AG08395 (cell line): ENCODE measurements around the gene DDX3Y.

ENCODE experiments used
- DNase-seq: peaks from one replicate; pipeline ENCODE4 v3.0.0; 2012; ENCODE audit warnings: mixed read lengths, low spot score

Gene DDX3Y

GRCh38 chrY:12904618-12905516 lies at the start of gene DDX3Y:
TSS of gene DDX3Y (plus strand) at chrY:12904868. CDS start at chrY:12904937, 69 bp downstream.
- peak; percentile 0 for DNase-seq

GRCh38 chrY:12855791-12856275 lies 48.8 kb upstream of the DDX3Y start:
- DNase-seq: no peak

- no peak for DNase-seq
These were observed 36.7 kb upstream of the DDX3Y start for GRCh38 chrY:12867960-12868359.

DNA sequence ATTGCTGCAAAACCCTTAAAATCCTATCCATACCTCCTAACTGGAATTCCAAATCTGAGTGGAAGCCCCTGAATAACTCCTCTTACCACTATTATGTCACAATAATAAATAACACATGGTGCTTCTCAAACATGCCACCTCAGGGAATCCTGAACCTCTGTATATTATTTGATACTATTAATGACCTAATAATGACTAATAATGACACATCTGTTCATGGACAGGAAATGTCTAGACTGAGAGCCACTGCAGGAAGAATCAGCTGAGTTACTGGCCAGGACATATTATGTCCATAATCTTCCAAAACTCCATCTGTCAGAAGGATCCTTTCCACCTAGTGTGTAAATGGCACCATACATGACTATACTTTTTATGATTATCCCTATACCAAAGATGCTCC lies 7.7 kb upstream of the DDX3Y start:
- DNase-seq: no peak

DNA sequence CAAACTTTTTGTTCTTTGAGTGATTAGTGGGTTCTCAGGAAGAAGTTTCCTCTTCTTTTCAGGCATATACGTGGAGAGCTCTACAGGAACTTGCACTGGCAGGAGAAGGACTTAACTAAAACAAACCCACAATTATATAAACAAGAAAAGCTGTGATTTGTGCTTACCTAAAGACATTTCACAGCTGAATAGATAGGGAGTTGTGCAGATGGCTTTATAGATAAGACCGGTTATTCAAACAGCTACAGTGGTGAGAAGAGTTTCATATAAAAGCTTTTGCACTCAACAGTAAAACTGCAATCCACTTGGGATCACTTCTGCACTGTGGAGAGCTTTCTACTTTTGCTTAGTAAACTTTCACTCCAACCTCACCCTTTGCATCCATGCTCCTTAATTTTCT lies 6.1 kb upstream of the DDX3Y start:
- DNase-seq: no peak

- no peak for DNase-seq
These were observed 827 bp downstream of the DDX3Y start for GRCh38 chrY:12905517-12905872.

- DNase-seq: no peak
These were observed 1.2 kb downstream of the DDX3Y start for GRCh38 chrY:12905895-12906294.

- DNase-seq: no peak
These were observed 8.9 kb downstream of the DDX3Y start for GRCh38 chrY:12913541-12913940.

DNA sequence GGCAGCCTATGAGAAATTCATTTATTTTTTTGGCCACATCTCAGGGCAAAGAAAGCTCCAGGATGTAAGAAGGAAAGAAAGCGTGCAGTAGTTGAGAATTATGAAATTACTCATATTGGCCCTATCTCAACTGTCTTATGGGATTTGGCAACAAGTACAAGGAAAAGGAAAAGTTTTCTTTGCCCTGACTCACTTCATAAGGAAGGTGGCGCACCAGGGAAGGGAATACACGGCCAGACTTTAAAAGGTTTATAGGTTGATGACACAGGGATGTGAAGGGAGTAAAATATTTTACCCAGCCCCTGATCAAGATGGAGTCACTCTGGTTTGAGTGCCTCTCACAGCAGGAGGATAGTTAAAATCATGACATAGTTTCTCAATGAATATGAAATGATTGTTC lies 23.4 kb downstream of the DDX3Y start:
- DNase-seq: no peak

DNA sequence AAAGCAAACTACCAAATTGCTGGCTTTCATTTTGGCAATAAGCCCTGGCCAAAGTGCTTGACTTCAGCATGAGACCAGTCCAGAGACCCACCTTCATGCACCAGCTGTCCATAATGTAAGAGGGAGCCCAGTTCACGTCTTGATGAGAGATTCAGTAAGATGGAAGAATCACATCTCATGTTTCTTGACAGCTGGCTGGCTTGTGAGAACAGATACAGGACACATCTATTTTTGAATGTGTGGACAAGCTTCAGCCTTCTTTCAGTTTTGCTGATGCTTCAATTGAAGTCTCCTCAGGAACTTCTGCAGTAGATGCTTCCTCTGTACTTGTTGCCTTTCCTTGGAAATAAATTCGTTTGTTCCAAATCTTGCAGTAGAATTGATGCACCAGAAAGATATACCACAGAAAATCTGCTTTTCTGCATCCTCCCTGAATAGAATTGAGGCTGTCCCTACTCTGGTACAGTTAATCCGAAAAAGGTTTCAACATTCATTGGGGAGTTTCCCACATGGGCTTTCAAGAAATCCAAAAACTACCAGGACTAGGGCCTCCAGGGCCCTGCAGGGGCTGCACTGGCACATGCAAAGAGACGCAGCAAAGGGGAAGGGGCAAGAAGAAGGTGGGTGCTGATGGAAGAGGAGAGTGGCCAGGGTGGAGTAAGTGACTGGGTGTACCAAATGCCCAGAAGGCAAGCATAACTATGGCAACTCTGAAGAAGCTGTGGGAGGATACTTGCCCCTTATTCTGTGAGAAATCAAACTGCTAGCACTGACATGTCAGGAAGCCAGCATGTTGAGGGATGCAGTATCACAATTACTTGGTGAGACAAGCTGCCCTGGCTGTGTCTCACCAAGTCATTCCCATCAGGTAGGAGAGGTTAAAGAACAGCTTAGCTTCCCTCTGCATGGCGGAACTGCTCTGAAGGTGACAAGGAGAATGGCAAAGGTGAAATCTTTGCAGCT lies 37.3 kb downstream of the DDX3Y start:
- DNase-seq: no peak
